Measurements from ENCODE around the gene ATRIP.

- TF ChIP-seq KLF8 (tag by site-specific recombination; IDR thresholded peaks at IDR 0.05) (no peak), ZNF530 (tag by site-specific recombination; IDR thresholded peaks at IDR 0.05; ENCODE audit: low read depth) (no peak), CTCF (tag by site-specific recombination; IDR thresholded peaks at IDR 0.05) (no peak), OSR2 (tag by site-specific recombination; IDR thresholded peaks at IDR 0.05) (no peak), PRDM10 (tag by site-specific recombination; IDR thresholded peaks at IDR 0.05) (no peak), ZNF747 (tag by site-specific recombination; IDR thresholded peaks at IDR 0.05) (no peak), ZNF302 (tag by site-specific recombination; IDR thresholded peaks at IDR 0.05; ENCODE audit: low read depth) (no peak), ZNF76 (tag by site-specific recombination; IDR thresholded peaks at IDR 0.05; ENCODE audit: borderline replicate concordance, low read depth) (no peak), ZNF292 (tag by site-specific recombination; IDR thresholded peaks at IDR 0.05; ENCODE audit: borderline replicate concordance, low read depth) (no peak), ZNF416 (tag by site-specific recombination; IDR thresholded peaks at IDR 0.05) (no peak), ZNF10 (tag by site-specific recombination; IDR thresholded peaks at IDR 0.05) (no peak), ZNF184 (tag by site-specific recombination; IDR thresholded peaks at IDR 0.05) (no peak)
These were observed 54.7 kb downstream of the ATRIP start for GRCh38 chr3:48501196-48501595.
